Vagina (tissue), 2 donors: ENCODE results near the gene ARL10. TPM values are rescaled to one million over a fixed set of nuclear protein-coding genes. Genes with fewer than 3 reads are reported as not detected.
A peak's percentile ranks its signal among the peaks of the same experiment; 100 is the strongest.

Experiments
- DNase-seq, 2 donors: peaks; one replicate each; pipeline ENCODE4 v3.0.0-alpha.2; 2017; ENCODE audit errors: extremely low spot score in 2 of 2
- H3K27ac ChIP-seq: fragments of 200-600 bp; sonication (generic); one replicate; pipeline ENCODE4 v1.5.1; 2019
- H3K27me3 ChIP-seq: fragments of 200-600 bp; sonication (generic); one replicate; pipeline ENCODE4 v1.5.1; 2019
- H3K36me3 ChIP-seq, 2 donors: fragments of 200-600 bp; sonication (generic); one replicate each; pipeline ENCODE4 v1.5.1; 2017 to 2019
- H3K4me1 ChIP-seq: fragments of 200-600 bp; sonication (generic); one replicate; pipeline ENCODE4 v1.5.1; 2019
- H3K4me3 ChIP-seq, 2 donors: fragments of 200-600 bp; sonication (generic); 1 replicate in 1 of 2; 2 replicates in 1 of 2; pipeline ENCODE4 v1.5.1; 2016 to 2019
- H3K9me3 ChIP-seq: fragments of 200-600 bp; sonication (generic); one replicate; pipeline ENCODE4 v1.5.1; 2019
- POLR2A ChIP-seq, 2 donors: fragments of 450-650 bp; IDR thresholded peaks; one replicate each; pipeline ENCODE4 v1.6.1; 2017; ENCODE audit warnings: antibody characterized with exemption in 2 of 2, mild to moderate bottlenecking in 2 of 2, moderate library complexity in 2 of 2
- POLR2AphosphoS5 ChIP-seq, 2 donors: sonication (generic); formaldehyde crosslinking; IDR thresholded peaks; one replicate each; pipeline ENCODE4 v1.9.0; 2017; ENCODE audit warnings: antibody characterized with exemption in 2 of 2, mild to moderate bottlenecking in 2 of 2, low read depth in 1 of 2; ENCODE audit not compliant: insufficient read depth in 1 of 2
- intact Hi-C: fragments of 100-400 bp; cut with DNase I; formaldehyde crosslinking; loops from one replicate; pipeline ENCODE4 v1.15.1; 2023
- total RNA-seq: library from RNA; depleted of rRNA; stranded (reverse); fragments of >200 nt; gene quantifications from one replicate; pipeline ENCODE4 v1.2.3, GENCODE V29; 2016
- TF ChIP-seq, protein P1 (sequence below), 3 experiments: fragments of 450-650 bp in 2 of 3; fragments of 200-600 bp in 1 of 3; sonication (generic) in 1 of 3; IDR thresholded peaks; one replicate each; pipeline ENCODE4 v1.5.1; 2017 to 2019; ENCODE audit warnings: antibody characterized with exemption in 3 of 3, mild to moderate bottlenecking in 2 of 3, moderate library complexity in 2 of 3

The ARL10 gene
- total RNA-seq, 1 donor from 2014 or later, result 9.8 TPM

- intact Hi-C loops, result no loop called here
- TF ChIP-seq, protein P1, sequence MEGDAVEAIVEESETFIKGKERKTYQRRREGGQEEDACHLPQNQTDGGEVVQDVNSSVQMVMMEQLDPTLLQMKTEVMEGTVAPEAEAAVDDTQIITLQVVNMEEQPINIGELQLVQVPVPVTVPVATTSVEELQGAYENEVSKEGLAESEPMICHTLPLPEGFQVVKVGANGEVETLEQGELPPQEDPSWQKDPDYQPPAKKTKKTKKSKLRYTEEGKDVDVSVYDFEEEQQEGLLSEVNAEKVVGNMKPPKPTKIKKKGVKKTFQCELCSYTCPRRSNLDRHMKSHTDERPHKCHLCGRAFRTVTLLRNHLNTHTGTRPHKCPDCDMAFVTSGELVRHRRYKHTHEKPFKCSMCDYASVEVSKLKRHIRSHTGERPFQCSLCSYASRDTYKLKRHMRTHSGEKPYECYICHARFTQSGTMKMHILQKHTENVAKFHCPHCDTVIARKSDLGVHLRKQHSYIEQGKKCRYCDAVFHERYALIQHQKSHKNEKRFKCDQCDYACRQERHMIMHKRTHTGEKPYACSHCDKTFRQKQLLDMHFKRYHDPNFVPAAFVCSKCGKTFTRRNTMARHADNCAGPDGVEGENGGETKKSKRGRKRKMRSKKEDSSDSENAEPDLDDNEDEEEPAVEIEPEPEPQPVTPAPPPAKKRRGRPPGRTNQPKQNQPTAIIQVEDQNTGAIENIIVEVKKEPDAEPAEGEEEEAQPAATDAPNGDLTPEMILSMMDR (IDR thresholded peaks at IDR 0.05), result no peak
- TF ChIP-seq POLR2A (IDR thresholded peaks at IDR 0.05) (no peak), POLR2AphosphoS5 (IDR thresholded peaks at IDR 0.05; ENCODE audit: insufficient read depth in 1 of 2, low read depth in 1 of 2) (no peak)
- Histone ChIP-seq H3K36me3 (peaks cover 0 to 56% of the 10 kb centered on the region in 2 donors), H3K4me1 (peaks cover 19% of the 10 kb centered on the region), H3K27ac (no peak overlapping the region), H3K4me3 (no peak overlapping the region), H3K27me3 (no peaks in the 10 kb centered on the region), H3K9me3 (no peaks in the 10 kb centered on the region)
- DNase-seq, result no peak
Observed at GRCh38 chr5:176391999-176392398, 26.7 kb downstream of the ARL10 start.

GRCh38 chr5:176392526-176392925, 27.2 kb downstream of the ARL10 start:
- no peak for TF ChIP-seq POLR2A (IDR thresholded peaks at IDR 0.05)
- TF ChIP-seq, protein P1 (IDR thresholded peaks at IDR 0.05), result no peak
- peak in 1 of 2 donors; percentile 17 for TF ChIP-seq POLR2AphosphoS5 (IDR thresholded peaks at IDR 0.05; ENCODE audit: insufficient read depth in 1 of 2, low read depth in 1 of 2)
- Histone ChIP-seq H3K36me3 (peaks cover 0 to 58% of the 10 kb centered on the region in 2 donors), H3K27ac (no peak overlapping the region), H3K4me1 (peaks cover 14% of the 10 kb centered on the region), H3K4me3 (no peak overlapping the region), H3K27me3 (no peaks in the 10 kb centered on the region), H3K9me3 (no peaks in the 10 kb centered on the region)
- intact Hi-C loops, result no loop called here
- no peak for DNase-seq

- H3K9me3 ChIP-seq, result no peaks in the 10 kb centered on the region
Observed at GRCh38 chr5:176394096-176394495, 28.8 kb downstream of the ARL10 start.

GRCh38 chr5:176394881-176395675, 29.8 kb downstream of the ARL10 start:
- Histone ChIP-seq H3K27ac (no peak overlapping the region), H3K27me3 (no peaks in the 10 kb centered on the region), H3K4me3 (no peak overlapping the region), H3K4me1 (no peaks in the 10 kb centered on the region), H3K36me3 (peaks cover 0 to 67% of the 10 kb centered on the region in 2 donors), H3K9me3 (no peaks in the 10 kb centered on the region)
- intact Hi-C loops, result no loop called here
- DNase-seq, result no peak
- no peak for TF ChIP-seq POLR2A (IDR thresholded peaks at IDR 0.05)
- TF ChIP-seq, protein P1 (IDR thresholded peaks at IDR 0.05), result no peak
- no peak for TF ChIP-seq POLR2AphosphoS5 (IDR thresholded peaks at IDR 0.05; ENCODE audit: insufficient read depth in 1 of 2, low read depth in 1 of 2)

More at GRCh38 chr5:176394096-176394495, 28.8 kb downstream of the ARL10 start:
- no peak overlapping the region for H3K4me3 ChIP-seq
- intact Hi-C loops, result no loop called here
- H3K27me3 ChIP-seq, result no peaks in the 10 kb centered on the region
- no peak overlapping the region for H3K27ac ChIP-seq
- TF ChIP-seq POLR2AphosphoS5 (IDR thresholded peaks at IDR 0.05; ENCODE audit: insufficient read depth in 1 of 2, low read depth in 1 of 2), result no peak
- TF ChIP-seq, protein P1 (IDR thresholded peaks at IDR 0.05), result no peak
- no peak for TF ChIP-seq POLR2A (IDR thresholded peaks at IDR 0.05)
- DNase-seq, result no peak
- peaks cover 8% of the 10 kb centered on the region for H3K4me1 ChIP-seq
- H3K36me3 ChIP-seq, result peaks cover 0 to 63% of the 10 kb centered on the region in 2 donors

- Histone ChIP-seq H3K27ac (no peak overlapping the region), H3K4me1 (peaks cover 1% of the 10 kb centered on the region), H3K9me3 (no peaks in the 10 kb centered on the region), H3K4me3 (no peak overlapping the region), H3K36me3 (peaks cover 0 to 55% of the 10 kb centered on the region in 2 donors), H3K27me3 (no peaks in the 10 kb centered on the region)
- DNase-seq, result no peak
- TF ChIP-seq POLR2A (IDR thresholded peaks at IDR 0.05), result no peak
- no peak for TF ChIP-seq POLR2AphosphoS5 (IDR thresholded peaks at IDR 0.05; ENCODE audit: insufficient read depth in 1 of 2, low read depth in 1 of 2)
- TF ChIP-seq, protein P1 (IDR thresholded peaks at IDR 0.05), result no peak
- intact Hi-C loops, result no loop called here
Observed at GRCh38 chr5:176396330-176396729, 31.0 kb downstream of the ARL10 start.
